ENCODE measurements around the gene HLA-DQA1.
"Not testable (repeated sequence)": the region's sequence is repeated elsewhere in the genome, so short reads cannot be mapped to it uniquely, and the experiment has no call there.

The HLA-DQA1 gene

DNA sequence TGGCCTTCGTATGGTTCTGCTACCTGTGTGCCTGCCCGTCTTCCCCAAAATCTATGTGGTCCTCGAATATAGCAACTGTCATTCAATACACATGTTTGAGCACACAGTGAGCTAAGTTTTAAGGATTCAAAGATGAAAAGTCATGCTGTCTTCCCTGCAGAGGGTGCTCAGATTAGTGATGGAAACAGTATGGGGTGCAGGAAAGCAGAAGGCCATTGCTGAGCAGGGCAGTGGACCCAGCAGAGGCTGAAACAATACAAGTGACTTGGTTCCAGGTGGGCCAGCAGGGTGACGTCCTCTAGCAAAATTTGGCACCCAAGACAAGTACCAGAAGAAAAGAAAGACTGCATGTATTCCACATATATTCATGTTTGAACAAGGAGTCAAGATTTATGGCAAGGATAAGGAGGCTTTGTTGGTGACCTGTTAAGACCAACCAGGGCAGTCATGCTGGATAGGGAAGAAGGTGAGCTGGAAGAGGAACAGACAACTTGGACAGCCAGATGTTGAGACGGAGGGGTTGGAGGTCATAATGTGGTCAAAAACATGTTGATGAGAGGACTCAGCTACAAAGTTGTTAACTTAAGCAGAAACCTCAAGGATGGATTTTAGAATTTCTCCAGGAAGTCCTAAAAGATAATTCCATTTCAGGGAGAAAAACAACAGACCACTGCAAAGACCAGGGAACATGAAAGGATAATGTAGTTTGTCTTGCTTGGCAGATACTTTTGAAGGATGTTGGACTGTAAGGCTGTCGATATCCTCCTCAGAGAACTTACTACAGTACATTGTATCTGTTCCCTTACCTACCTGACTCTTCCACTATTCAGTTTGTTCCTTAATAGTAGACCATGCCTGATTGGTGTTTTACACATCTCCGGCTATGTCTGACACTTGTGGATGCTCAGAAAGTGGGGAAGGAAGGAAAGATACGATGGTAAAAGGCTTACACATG, 2.5 kb downstream of the HLA-DQA1 start:
- TF ChIP-seq NFRKB (IDR thresholded peaks at IDR 0.05) = no peak
- TF ChIP-seq ARNT (IDR thresholded peaks at IDR 0.05) = no peak
- no peak for TF ChIP-seq SUZ12 (IDR thresholded peaks at IDR 0.05)
- TF ChIP-seq SP1 (IDR thresholded peaks at IDR 0.05) = no peak
- TF ChIP-seq ELF4 (IDR thresholded peaks at IDR 0.05) = no peak
- TF ChIP-seq FOXA1 (IDR thresholded peaks at IDR 0.05) = no peak
- TF ChIP-seq FOXK2 (IDR thresholded peaks at IDR 0.05) = no peak
- TF ChIP-seq, protein P1, sequence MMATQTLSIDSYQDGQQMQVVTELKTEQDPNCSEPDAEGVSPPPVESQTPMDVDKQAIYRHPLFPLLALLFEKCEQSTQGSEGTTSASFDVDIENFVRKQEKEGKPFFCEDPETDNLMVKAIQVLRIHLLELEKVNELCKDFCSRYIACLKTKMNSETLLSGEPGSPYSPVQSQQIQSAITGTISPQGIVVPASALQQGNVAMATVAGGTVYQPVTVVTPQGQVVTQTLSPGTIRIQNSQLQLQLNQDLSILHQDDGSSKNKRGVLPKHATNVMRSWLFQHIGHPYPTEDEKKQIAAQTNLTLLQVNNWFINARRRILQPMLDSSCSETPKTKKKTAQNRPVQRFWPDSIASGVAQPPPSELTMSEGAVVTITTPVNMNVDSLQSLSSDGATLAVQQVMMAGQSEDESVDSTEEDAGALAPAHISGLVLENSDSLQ (IDR thresholded peaks at IDR 0.05) = no peak
- no peak for TF ChIP-seq HDGF (IDR thresholded peaks at IDR 0.05; ENCODE audit: borderline replicate concordance)
- no peak for TF ChIP-seq BHLHE40 (IDR thresholded peaks at IDR 0.05; ENCODE audit: borderline replicate concordance)
- TF ChIP-seq LEF1 (IDR thresholded peaks at IDR 0.05; ENCODE audit: borderline replicate concordance) = no peak
- DNase-seq (ENCODE audit: extremely low spot score) = no peak
- ChIA-PET CTCF (no interaction called here), POLR2A (no interaction called here)

- ChIA-PET POLR2A (no interaction called here), CTCF (no interaction called here)
- DNase-seq (ENCODE audit: extremely low spot score) = no peak
- TF ChIP-seq BHLHE40 (IDR thresholded peaks at IDR 0.05; ENCODE audit: borderline replicate concordance) (no peak), L3MBTL2 (conservative IDR thresholded peaks at IDR 0.05) (no peak), LEF1 (IDR thresholded peaks at IDR 0.05; ENCODE audit: borderline replicate concordance) (no peak), ARNT (IDR thresholded peaks at IDR 0.05) (no peak), NFRKB (IDR thresholded peaks at IDR 0.05) (no peak), HDGF (IDR thresholded peaks at IDR 0.05; ENCODE audit: borderline replicate concordance) (no peak), FOXM1 (IDR thresholded peaks at IDR 0.05; ENCODE audit: borderline replicate concordance) (no peak), TARDBP (IDR thresholded peaks at IDR 0.05) (no peak), SUZ12 (IDR thresholded peaks at IDR 0.05) (no peak)
- TF ChIP-seq, protein P1 (IDR thresholded peaks at IDR 0.05) = no peak
Measured at GRCh38 chr6:32641122-32641521, 3.9 kb downstream of the HLA-DQA1 start.

- POLR2A ChIA-PET; CTCF ChIA-PET; DNase-seq (ENCODE audit: extremely low spot score): not testable (repeated sequence)
Measured at GRCh38 chr6:32641785-32642719, 4.8 kb downstream of the HLA-DQA1 start.

DNA sequence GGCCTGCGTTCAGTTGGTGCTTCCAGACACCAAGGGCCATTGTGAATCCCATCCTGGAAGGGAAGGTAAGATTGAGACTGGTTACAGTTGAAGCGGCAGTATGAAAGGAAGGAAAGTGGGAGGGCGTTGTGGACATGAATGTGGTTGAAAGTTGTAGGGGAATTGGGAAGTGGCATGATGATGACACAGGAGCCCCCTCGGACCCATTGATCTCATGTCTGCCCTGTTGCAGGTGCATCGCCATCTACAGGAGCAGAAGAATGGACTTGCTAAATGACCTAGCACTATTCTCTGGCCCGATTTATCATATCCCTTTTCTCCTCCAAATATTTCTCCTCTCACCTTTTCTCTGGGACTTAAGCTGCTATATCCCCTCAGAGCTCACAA, 5.5 kb downstream of the HLA-DQA1 start:
- POLR2A ChIA-PET = no interaction called here

GRCh38 chr6:32643904-32644303, 6.7 kb downstream of the HLA-DQA1 start:
- no peak for TF ChIP-seq TARDBP (IDR thresholded peaks at IDR 0.05)
- CTCF ChIA-PET = no interaction called here
- DNase-seq (ENCODE audit: extremely low spot score) = no peak
- POLR2A ChIA-PET = no interaction called here

More for the DNA sequence above, 5.5 kb downstream of the HLA-DQA1 start:
- TF ChIP-seq CTBP1 (IDR thresholded peaks at IDR 0.05; ENCODE audit: borderline replicate concordance) (no peak), BHLHE40 (IDR thresholded peaks at IDR 0.05; ENCODE audit: borderline replicate concordance) (no peak)
- no peak for DNase-seq (ENCODE audit: extremely low spot score)
- CTCF ChIA-PET = no interaction called here

- TF ChIP-seq, protein P1 (IDR thresholded peaks at IDR 0.05) = no peak
- TF ChIP-seq NFRKB (IDR thresholded peaks at IDR 0.05) (no peak), ZNF384 (IDR thresholded peaks at IDR 0.05) (no peak), SP1 (IDR thresholded peaks at IDR 0.05) (no peak), FOXA1 (IDR thresholded peaks at IDR 0.05) (no peak), ELF4 (IDR thresholded peaks at IDR 0.05) (no peak)
- ChIA-PET CTCF (no interaction called here), POLR2A (no interaction called here)
- DNase-seq (ENCODE audit: extremely low spot score) = no peak
Measured at GRCh38 chr6:32645047-32645703, 8.0 kb downstream of the HLA-DQA1 start.

Measured in HEK293T (cell line).